Upper lobe of left lung (tissue), 6 donors: ENCODE data around the gene ZG16. TPM values are rescaled to one million over a fixed set of nuclear protein-coding genes. Genes with fewer than 3 reads are reported as not detected.
"Not testable (repeated sequence)": the region's sequence is repeated elsewhere in the genome, so short reads cannot be mapped to it uniquely, and the experiment has no call there.

Experiments
- ATAC-seq, 2 donors: fragments of 200-7000 bp; cut with Tn5 transposase; one replicate each; pipeline ENCODE4 v1.9.1; 2022; ENCODE audit warnings: mild to moderate bottlenecking in 2 of 2, moderate library complexity in 2 of 2; ENCODE audit not compliant: low FRiP score in 2 of 2
- DNase-seq, 2 donors: peaks; one replicate each; pipeline ENCODE4 v3.0.0-alpha.2; 2019 to 2020
- H3K27ac ChIP-seq, 4 donors: fragments of 200-600 bp; sonication (generic); one replicate each; pipeline ENCODE4 v1.5.1; 2016 to 2019
- H3K27me3 ChIP-seq, 4 donors: fragments of 200-600 bp; sonication (generic); one replicate each; pipeline ENCODE4 v1.5.1; 2017 to 2019
- H3K36me3 ChIP-seq, 4 donors: fragments of 200-600 bp; sonication (generic); one replicate each; pipeline ENCODE4 v1.5.1; 2016 to 2019
- H3K4me1 ChIP-seq, 4 donors: fragments of 200-600 bp; sonication (generic); one replicate each; pipeline ENCODE4 v1.5.1; 2018 to 2019
- H3K4me3 ChIP-seq, 4 donors: fragments of 200-600 bp; sonication (generic); one replicate each; pipeline ENCODE4 v1.5.1; 2017 to 2019; ENCODE audit warnings: mild to moderate bottlenecking in 2 of 4, moderate library complexity in 1 of 4
- H3K9me3 ChIP-seq, 4 donors: fragments of 200-600 bp; sonication (generic); one replicate each; pipeline ENCODE4 v1.5.1; 2018 to 2019
- EP300 ChIP-seq, 4 donors: sonication (generic); formaldehyde crosslinking; IDR thresholded peaks; one replicate each; pipeline ENCODE4 v1.5.1; 2017; ENCODE audit warnings: antibody characterized with exemption in 4 of 4, control low read depth in 2 of 4
- POLR2A ChIP-seq, 4 donors: fragments of 450-650 bp; IDR thresholded peaks; one replicate each; pipeline ENCODE4 v1.5.1; 2016 to 2017; ENCODE audit warnings: antibody characterized with exemption in 4 of 4, mild to moderate bottlenecking in 2 of 4
- POLR2AphosphoS5 ChIP-seq, 2 donors: sonication (generic); formaldehyde crosslinking; IDR thresholded peaks; one replicate each; pipeline ENCODE4 v1.5.1; 2017; ENCODE audit warnings: antibody characterized with exemption in 2 of 2
- WGBS, 2 donors: methylation state at CpG; one replicate each; pipeline ENCODE4 v1.1.5; 2017 to 2018; 5-methylcytosine and 5-hydroxymethylcytosine counted together
- total RNA-seq, 6 donors: library from RNA; depleted of rRNA in 4 of 6; stranded (reverse); fragments of >200 nt in 4 of 6; gene quantifications; one replicate each; pipeline versions ENCODE4 v1.1.0 to v1.2.1, GENCODE V29; 2016 to 2021
- TF ChIP-seq, protein P1 (sequence below), 6 experiments: fragments of 450-650 bp in 4 of 6; fragments of 200-600 bp in 2 of 6; sonication (generic) in 2 of 6; IDR thresholded peaks; one replicate each; pipeline ENCODE4 v1.5.1; 2016 to 2019; ENCODE audit warnings: antibody characterized with exemption in 6 of 6
- donor health status: DM: no; HTN: no; CAD: no; lungs with moderate emphysema.
- donor health status: DM: no; HTN: yes; CAD: no; lungs with severe emphysema.

The ZG16 gene
- total RNA-seq, 6 donors from 2014 or later = 0.11 TPM; not detected in 5

DNA sequence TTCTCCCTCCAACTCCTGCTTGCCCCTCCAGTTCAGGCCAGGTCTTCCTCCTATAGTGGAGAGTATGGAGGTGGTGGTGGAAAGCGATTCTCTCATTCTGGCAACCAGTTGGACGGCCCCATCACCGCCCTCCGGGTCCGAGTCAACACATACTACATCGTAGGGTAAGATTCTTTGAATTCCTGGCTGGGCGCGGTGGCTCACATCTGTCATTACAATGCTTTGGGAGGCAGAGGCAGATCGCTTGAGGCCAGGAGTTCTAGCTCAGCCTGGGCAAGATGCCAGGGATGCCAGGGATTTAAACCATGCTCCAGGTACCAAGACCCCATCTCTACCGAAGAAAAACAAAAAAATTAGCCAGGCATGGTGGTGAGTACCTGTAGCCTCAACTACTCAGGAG is 1.4 kb downstream of the ZG16 start:
- Histone ChIP-seq H3K9me3 (no peaks in the 10 kb centered on the region), H3K4me1 (peaks cover 0 to under 1% (median 0%) of the 10 kb centered on the region in 4 donors), H3K27me3 (no peaks in the 10 kb centered on the region), H3K4me3 (no peak overlapping the region), H3K27ac (no peak overlapping the region), H3K36me3 (no peaks in the 10 kb centered on the region)
- TF ChIP-seq EP300 (IDR thresholded peaks at IDR 0.05) = no peak
- TF ChIP-seq POLR2A (IDR thresholded peaks at IDR 0.05) = no peak
- no peak for TF ChIP-seq POLR2AphosphoS5 (IDR thresholded peaks at IDR 0.05)
- TF ChIP-seq, protein P1, sequence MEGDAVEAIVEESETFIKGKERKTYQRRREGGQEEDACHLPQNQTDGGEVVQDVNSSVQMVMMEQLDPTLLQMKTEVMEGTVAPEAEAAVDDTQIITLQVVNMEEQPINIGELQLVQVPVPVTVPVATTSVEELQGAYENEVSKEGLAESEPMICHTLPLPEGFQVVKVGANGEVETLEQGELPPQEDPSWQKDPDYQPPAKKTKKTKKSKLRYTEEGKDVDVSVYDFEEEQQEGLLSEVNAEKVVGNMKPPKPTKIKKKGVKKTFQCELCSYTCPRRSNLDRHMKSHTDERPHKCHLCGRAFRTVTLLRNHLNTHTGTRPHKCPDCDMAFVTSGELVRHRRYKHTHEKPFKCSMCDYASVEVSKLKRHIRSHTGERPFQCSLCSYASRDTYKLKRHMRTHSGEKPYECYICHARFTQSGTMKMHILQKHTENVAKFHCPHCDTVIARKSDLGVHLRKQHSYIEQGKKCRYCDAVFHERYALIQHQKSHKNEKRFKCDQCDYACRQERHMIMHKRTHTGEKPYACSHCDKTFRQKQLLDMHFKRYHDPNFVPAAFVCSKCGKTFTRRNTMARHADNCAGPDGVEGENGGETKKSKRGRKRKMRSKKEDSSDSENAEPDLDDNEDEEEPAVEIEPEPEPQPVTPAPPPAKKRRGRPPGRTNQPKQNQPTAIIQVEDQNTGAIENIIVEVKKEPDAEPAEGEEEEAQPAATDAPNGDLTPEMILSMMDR (IDR thresholded peaks at IDR 0.05) = no peak
- ATAC-seq (no peak), DNase-seq (no peak)
- 59 to 71% methylated on average over 10 of the region's 10 CpGs for WGBS, 2 donors

DNA sequence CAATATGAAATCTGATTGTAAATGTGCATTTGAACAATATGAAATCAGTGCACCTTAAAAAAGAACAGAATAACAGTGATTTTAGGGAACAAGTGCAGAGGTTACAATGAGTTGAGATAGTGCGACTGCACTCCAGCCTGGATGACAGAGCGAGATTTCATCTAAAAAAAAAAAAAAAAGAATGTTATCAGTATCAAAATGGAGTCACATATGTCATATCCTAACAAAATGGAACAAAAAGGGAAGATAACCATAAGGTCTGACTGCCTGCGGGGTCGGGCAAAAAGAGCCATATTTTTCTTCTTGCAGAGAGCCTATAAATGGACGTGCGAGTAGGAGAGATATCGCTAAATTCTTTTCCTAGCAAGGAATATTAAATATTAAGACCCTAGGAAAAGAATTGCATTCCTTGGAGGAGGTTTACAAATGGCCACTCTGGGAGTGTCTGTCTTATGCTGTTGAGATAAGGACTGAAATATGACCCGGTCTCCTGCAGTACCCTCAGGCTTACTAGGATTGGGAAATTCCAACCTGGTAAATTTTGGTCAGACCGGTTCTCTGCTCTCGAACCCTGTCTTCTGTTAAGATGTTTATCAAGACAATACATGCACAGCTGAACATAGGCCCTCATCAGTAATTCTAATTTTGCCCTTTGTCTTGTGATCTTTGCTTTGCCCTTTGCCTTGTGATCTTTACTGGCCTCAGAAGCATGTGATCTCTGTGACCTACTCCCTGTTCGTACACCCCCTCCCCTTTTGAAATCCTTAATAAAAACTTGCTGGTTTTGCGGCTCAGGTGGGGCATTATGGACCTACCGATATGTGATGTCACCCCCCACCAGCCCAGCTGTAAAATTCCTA is 5.3 kb downstream of the ZG16 start:
- 66 to 68% methylated on average over 13 of the region's 13 CpGs for WGBS, 2 donors
- DNase-seq = peak in 1 of 2 donors; percentile 47
- ATAC-seq, H3K36me3 ChIP-seq, H3K4me3 ChIP-seq, H3K9me3 ChIP-seq, H3K27me3 ChIP-seq, H3K27ac ChIP-seq: not testable (repeated sequence)
- peaks cover 0 to 12% (median 2%) of the 10 kb centered on the region in 4 donors for H3K4me1 ChIP-seq

DNA sequence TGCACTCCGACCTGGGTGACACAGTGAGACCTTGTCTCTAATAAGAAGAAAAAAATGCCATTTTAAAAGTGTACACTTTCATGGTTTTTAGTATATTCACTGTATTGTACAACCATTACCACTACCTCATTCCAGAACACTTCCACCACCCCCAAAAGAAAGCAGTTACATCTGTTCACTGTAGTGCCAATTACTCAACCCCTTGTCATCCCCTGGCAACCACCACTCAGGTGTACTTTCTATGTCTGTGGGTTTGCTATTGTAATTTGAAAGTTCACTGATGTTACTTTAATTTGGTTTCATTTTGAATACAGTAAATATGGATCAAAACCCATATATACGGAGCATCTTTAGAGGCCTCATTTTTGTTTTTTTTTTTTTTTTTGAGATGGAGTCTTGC is 6.1 kb downstream of the ZG16 start:
- Histone ChIP-seq H3K36me3 (no peaks in the 10 kb centered on the region), H3K4me1 (peaks cover 0 to 13% (median 2%) of the 10 kb centered on the region in 4 donors), H3K9me3 (no peaks in the 10 kb centered on the region), H3K27ac (no peak overlapping the region), H3K4me3 (no peak overlapping the region), H3K27me3 (no peaks in the 10 kb centered on the region)
- WGBS, 2 donors = 76 to 89% methylated on average over 2 of the region's 2 CpGs
- TF ChIP-seq POLR2A (IDR thresholded peaks at IDR 0.05) = no peak
- DNase-seq (peak in 1 of 2 donors; percentile 45), ATAC-seq (no peak)

DNA sequence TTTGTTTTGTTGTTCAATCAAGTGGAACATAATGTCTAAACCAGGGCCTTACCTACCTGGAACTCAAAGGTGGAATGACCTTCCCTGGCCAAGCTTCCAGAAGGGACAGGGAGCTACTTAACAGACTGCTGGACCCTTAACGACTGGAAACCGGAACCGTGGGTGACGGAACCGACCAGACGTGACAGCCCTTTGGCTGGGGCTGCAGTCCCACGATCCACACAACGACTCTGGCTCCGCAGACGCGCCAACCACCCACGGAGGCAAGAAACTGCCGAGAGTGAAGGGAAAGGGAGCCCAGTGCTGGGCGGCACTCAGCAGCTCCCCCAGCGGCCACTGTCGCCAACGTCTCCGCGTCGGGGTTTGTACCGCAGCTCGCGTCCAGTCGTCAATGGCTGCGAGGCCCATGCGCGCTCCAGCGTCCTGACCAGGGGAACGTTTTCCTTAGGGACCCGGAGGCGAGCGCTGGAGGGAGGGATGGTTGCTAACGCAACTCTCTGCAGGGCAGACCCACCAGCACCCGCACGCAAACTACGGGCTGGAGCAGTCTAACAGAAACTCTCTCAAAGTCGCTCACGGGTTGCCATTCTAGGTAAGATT is 6.9 kb downstream of the ZG16 start:
- 36 to 48% methylated on average over 23 to 38 of the region's 38 CpGs for whole genome bisulfite sequencing, 2 donors
- DNase-seq = peak; percentile 68 to 94
- TF ChIP-seq, protein P1 (IDR thresholded peaks at IDR 0.05) = peak; percentile 73 to 79 (median 76)
- no peak for TF ChIP-seq EP300 (IDR thresholded peaks at IDR 0.05)
- H3K36me3 ChIP-seq = no peaks in the 10 kb centered on the region
- no peaks in the 10 kb centered on the region for H3K27me3 ChIP-seq
- H3K4me3 ChIP-seq = peak overlapping the region in 2 of 4 donors; percentile 23 to 27
- H3K4me1 ChIP-seq = peaks cover 6 to 21% (median 8%) of the 10 kb centered on the region in 4 donors
- peak overlapping the region in 1 of 4 donors; percentile 11 for H3K27ac ChIP-seq
- H3K9me3 ChIP-seq = no peaks in the 10 kb centered on the region
- peak; percentile 74 to 95 for ATAC-seq

DNA sequence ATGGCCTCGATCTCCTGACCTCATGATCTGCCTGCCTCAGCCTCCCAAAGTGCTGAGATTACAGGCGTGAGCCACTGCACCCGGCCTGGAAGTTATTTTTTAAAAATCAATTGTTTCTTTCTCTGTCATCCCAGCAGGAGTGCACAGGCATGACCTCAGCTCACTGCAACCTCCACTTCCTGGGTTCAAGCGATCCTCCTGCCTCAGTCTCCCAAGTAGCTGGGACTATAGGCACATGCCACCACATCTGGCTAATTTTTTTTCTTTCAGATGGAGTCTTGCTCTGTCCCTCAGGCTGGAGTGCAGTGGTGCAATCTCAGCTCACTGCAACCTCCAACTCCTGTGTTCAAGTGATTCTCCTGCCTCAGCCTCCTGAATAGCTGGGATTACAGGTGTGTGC is 9.1 kb downstream of the ZG16 start:
- ATAC-seq = not testable (repeated sequence)
- peaks cover 17 to 36% (median 18%) of the 10 kb centered on the region in 4 donors for H3K4me1 ChIP-seq
- 77% methylated on average over 4 of the region's 4 CpGs for WGBS, 2 donors

DNA sequence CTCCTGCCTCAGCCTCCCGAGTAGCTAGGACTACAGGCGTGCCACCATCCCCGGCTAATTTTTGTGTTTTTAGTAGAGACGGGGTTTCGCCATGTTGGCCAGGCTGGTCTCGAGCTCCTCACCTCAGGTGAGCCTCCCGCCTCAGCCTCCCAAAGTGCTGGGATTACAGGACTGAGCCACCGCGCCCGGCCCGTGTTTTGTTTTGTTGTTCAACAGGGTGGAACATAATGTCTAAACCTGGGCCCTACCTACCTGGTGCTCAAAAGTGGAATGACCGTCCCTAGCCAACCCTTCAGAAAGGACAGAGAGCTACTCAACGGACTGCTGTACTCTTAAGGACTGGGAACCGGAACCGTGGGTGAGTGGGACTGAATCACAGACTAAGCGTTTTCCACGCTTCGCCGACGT is 11.7 kb downstream of the ZG16 start:
- Histone ChIP-seq H3K27me3 (no peaks in the 10 kb centered on the region), H3K27ac (peak overlapping the region; percentile 89 to 93 (median 90)), H3K4me1 (peaks cover 17 to 32% (median 18%) of the 10 kb centered on the region in 4 donors), H3K36me3 (no peaks in the 10 kb centered on the region), H3K4me3 (peak overlapping the region; percentile 23 to 86 (median 84)), H3K9me3 (no peaks in the 10 kb centered on the region)
- DNase-seq (peak in 1 of 2 donors; percentile 60), ATAC-seq (peak; percentile 13 to 54)
- TF ChIP-seq POLR2A (IDR thresholded peaks at IDR 0.05) (no peak), POLR2AphosphoS5 (IDR thresholded peaks at IDR 0.05) (no peak), EP300 (IDR thresholded peaks at IDR 0.05) (no peak)
- TF ChIP-seq, protein P1 (IDR thresholded peaks at IDR 0.05) = no peak
- 67 to 92% methylated on average over 6 to 20 of the region's 20 CpGs for WGBS, 2 donors

More for the DNA sequence above, 9.1 kb downstream of the ZG16 start:
- H3K36me3 ChIP-seq, H3K27ac ChIP-seq, DNase-seq, H3K4me3 ChIP-seq, H3K9me3 ChIP-seq, H3K27me3 ChIP-seq: not testable (repeated sequence)
